Activated CD4-positive, alpha-beta T cell treated with anti-CD3 and anti-CD28 coated beads, Interleukin-2, amount 10 ng/mL, durations not matched to agents 24 days and 14 days (primary cell): Measurements from ENCODE around the gene ESD. TPM values are rescaled to one million over a fixed set of nuclear protein-coding genes. Genes with fewer than 3 reads are reported as not detected.

Experiments used
- DNase-seq: peaks from one replicate; pipeline ENCODE4 v3.0.0; 2022
- H3K27ac Mint-ChIP-seq: one replicate; pipeline ENCODE4 v1.8.0; 2022; ENCODE audit warnings: mild to moderate bottlenecking, mixed read lengths
- H3K27me3 Mint-ChIP-seq: one replicate; pipeline ENCODE4 v1.8.0; 2022; ENCODE audit warnings: mixed read lengths
- H3K36me3 Mint-ChIP-seq: one replicate; pipeline ENCODE4 v1.8.0; 2022; ENCODE audit warnings: low read depth, mild to moderate bottlenecking, mixed read lengths
- H3K4me1 Mint-ChIP-seq: one replicate; pipeline ENCODE4 v1.8.0; 2021; ENCODE audit warnings: mixed read lengths
- H3K4me3 Mint-ChIP-seq: one replicate; pipeline ENCODE4 v1.8.0; 2022; ENCODE audit warnings: mild to moderate bottlenecking, moderate library complexity, mixed read lengths
- H3K9me3 Mint-ChIP-seq: one replicate; pipeline ENCODE4 v1.8.0; 2021; ENCODE audit warnings: mixed read lengths
- intact Hi-C: fragments of 100-400 bp; cut with micrococcal nuclease; formaldehyde crosslinking; loops from one replicate; pipeline ENCODE4 v1.15.1; 2023
- total RNA-seq: library from RNA; stranded (reverse); gene quantifications from 2 replicates; pipeline ENCODE4 v1.2.3, GENCODE V29; 2022

The ESD gene
- total RNA-seq, 1 donor from 2014 or later, result 127 TPM

- Mint-ChIP-seq H3K36me3 (peaks cover 53% of the 10 kb centered on the region), H3K4me3 (no peak overlapping the region), H3K9me3 (no peaks in the 10 kb centered on the region), H3K4me1 (peaks cover 33% of the 10 kb centered on the region), H3K27me3 (no peaks in the 10 kb centered on the region), H3K27ac (no peak overlapping the region)
- intact Hi-C loops, result loop anchor here (5.0 to 10.0 kb wide), 2 partner anchors 47 to 405 kb away; partner anchors contain the start of gene ESD
- DNase-seq, result no peak
Observed at GRCh38 chr13:46749951-46750350, 47.0 kb downstream of the ESD start.

- H3K4me1 Mint-ChIP-seq, result peaks cover 24% of the 10 kb centered on the region
- intact Hi-C loops, result no loop called here
- no peak overlapping the region for H3K4me3 Mint-ChIP-seq
- H3K9me3 Mint-ChIP-seq, result no peaks in the 10 kb centered on the region
- peaks cover 55% of the 10 kb centered on the region for H3K36me3 Mint-ChIP-seq
- DNase-seq, result no peak
- no peak overlapping the region for H3K27ac Mint-ChIP-seq
- H3K27me3 Mint-ChIP-seq, result no peaks in the 10 kb centered on the region
Observed at GRCh38 chr13:46748300-46748699, 48.7 kb downstream of the ESD start.

GRCh38 chr13:46747031-46747820 lies 49.7 kb downstream of the ESD start:
- DNase-seq, result no peak
- Mint-ChIP-seq H3K4me1 (peaks cover 21% of the 10 kb centered on the region), H3K27me3 (no peaks in the 10 kb centered on the region), H3K36me3 (peaks cover 55% of the 10 kb centered on the region), H3K9me3 (no peaks in the 10 kb centered on the region), H3K4me3 (no peak overlapping the region), H3K27ac (no peak overlapping the region)
- intact Hi-C loops, result no loop called here

GRCh38 chr13:46745706-46746105 lies 51.3 kb downstream of the ESD start:
- intact Hi-C loops, result no loop called here
- no peaks in the 10 kb centered on the region for H3K27me3 Mint-ChIP-seq
- H3K4me1 Mint-ChIP-seq, result peaks cover 8% of the 10 kb centered on the region
- DNase-seq, result no peak
- H3K36me3 Mint-ChIP-seq, result peaks cover 59% of the 10 kb centered on the region
- H3K4me3 Mint-ChIP-seq, result no peak overlapping the region
- no peaks in the 10 kb centered on the region for H3K9me3 Mint-ChIP-seq
- H3K27ac Mint-ChIP-seq, result no peak overlapping the region

- H3K27me3 Mint-ChIP-seq, result no peaks in the 10 kb centered on the region
- intact Hi-C loops, result no loop called here
- no peaks in the 10 kb centered on the region for H3K9me3 Mint-ChIP-seq
- no peak overlapping the region for H3K4me3 Mint-ChIP-seq
- peaks cover 53% of the 10 kb centered on the region for H3K36me3 Mint-ChIP-seq
- no peak overlapping the region for H3K27ac Mint-ChIP-seq
- DNase-seq, result no peak
- peaks cover 4% of the 10 kb centered on the region for H3K4me1 Mint-ChIP-seq
Observed at GRCh38 chr13:46745062-46745461, 51.9 kb downstream of the ESD start.

- no peak for DNase-seq
- peaks cover 46% of the 10 kb centered on the region for H3K36me3 Mint-ChIP-seq
- no peaks in the 10 kb centered on the region for H3K27me3 Mint-ChIP-seq
- no peak overlapping the region for H3K4me3 Mint-ChIP-seq
- intact Hi-C loops, result no loop called here
- H3K4me1 Mint-ChIP-seq, result no peaks in the 10 kb centered on the region
- H3K27ac Mint-ChIP-seq, result no peak overlapping the region
- no peaks in the 10 kb centered on the region for H3K9me3 Mint-ChIP-seq
Observed at GRCh38 chr13:46743191-46743590, 53.8 kb downstream of the ESD start.

GRCh38 chr13:46739447-46740098 lies 57.4 kb downstream of the ESD start:
- no peak for DNase-seq
- intact Hi-C loops, result no loop called here
- Mint-ChIP-seq H3K4me3 (no peak overlapping the region), H3K27ac (no peak overlapping the region), H3K27me3 (no peaks in the 10 kb centered on the region), H3K9me3 (no peaks in the 10 kb centered on the region), H3K36me3 (peaks cover 34% of the 10 kb centered on the region), H3K4me1 (no peaks in the 10 kb centered on the region)

GRCh38 chr13:46738766-46739165 lies 58.2 kb downstream of the ESD start:
- no peak overlapping the region for H3K27ac Mint-ChIP-seq
- intact Hi-C loops, result no loop called here
- DNase-seq, result no peak
- H3K36me3 Mint-ChIP-seq, result peaks cover 29% of the 10 kb centered on the region
- H3K4me1 Mint-ChIP-seq, result no peaks in the 10 kb centered on the region
- no peak overlapping the region for H3K4me3 Mint-ChIP-seq
- H3K9me3 Mint-ChIP-seq, result no peaks in the 10 kb centered on the region
- no peaks in the 10 kb centered on the region for H3K27me3 Mint-ChIP-seq

GRCh38 chr13:46738055-46738454 lies 58.9 kb downstream of the ESD start:
- Mint-ChIP-seq H3K27ac (no peak overlapping the region), H3K36me3 (peaks cover 25% of the 10 kb centered on the region), H3K9me3 (no peaks in the 10 kb centered on the region), H3K27me3 (no peaks in the 10 kb centered on the region), H3K4me1 (no peaks in the 10 kb centered on the region), H3K4me3 (no peak overlapping the region)
- intact Hi-C loops, result no loop called here
- no peak for DNase-seq

GRCh38 chr13:46736541-46737310 lies 60.2 kb downstream of the ESD start:
- Mint-ChIP-seq H3K27me3 (no peaks in the 10 kb centered on the region), H3K27ac (no peak overlapping the region), H3K4me3 (no peak overlapping the region), H3K9me3 (no peaks in the 10 kb centered on the region), H3K4me1 (no peaks in the 10 kb centered on the region), H3K36me3 (peaks cover 28% of the 10 kb centered on the region)
- DNase-seq, result no peak
- intact Hi-C loops, result no loop called here

- Mint-ChIP-seq H3K4me3 (no peak overlapping the region), H3K4me1 (no peaks in the 10 kb centered on the region), H3K27ac (no peak overlapping the region), H3K27me3 (no peaks in the 10 kb centered on the region), H3K9me3 (no peaks in the 10 kb centered on the region), H3K36me3 (peaks cover 25% of the 10 kb centered on the region)
- intact Hi-C loops, result no loop called here
- no peak for DNase-seq
Observed at GRCh38 chr13:46735425-46735824, 61.5 kb downstream of the ESD start.

- intact Hi-C loops, result no loop called here
Observed at GRCh38 chr13:46731535-46731934, 65.4 kb downstream of the ESD start.

GRCh38 chr13:46728777-46729176 lies 68.2 kb downstream of the ESD start:
- peak; percentile 64 for DNase-seq
- Mint-ChIP-seq H3K36me3 (peaks cover 49% of the 10 kb centered on the region), H3K27ac (no peak overlapping the region)

More at GRCh38 chr13:46731535-46731934, 65.4 kb downstream of the ESD start:
- Mint-ChIP-seq H3K27ac (no peak overlapping the region), H3K4me1 (peaks cover 3% of the 10 kb centered on the region), H3K9me3 (no peaks in the 10 kb centered on the region), H3K4me3 (no peak overlapping the region), H3K36me3 (peaks cover 38% of the 10 kb centered on the region), H3K27me3 (no peaks in the 10 kb centered on the region)
- DNase-seq, result no peak

GRCh38 chr13:46726347-46726746 lies 70.6 kb downstream of the ESD start:
- Mint-ChIP-seq H3K27me3 (no peaks in the 10 kb centered on the region), H3K9me3 (no peaks in the 10 kb centered on the region), H3K4me1 (peaks cover 14% of the 10 kb centered on the region), H3K4me3 (no peak overlapping the region), H3K36me3 (peaks cover 44% of the 10 kb centered on the region), H3K27ac (no peak overlapping the region)
- intact Hi-C loops, result no loop called here
- peak; percentile 55 for DNase-seq

More at GRCh38 chr13:46728777-46729176, 68.2 kb downstream of the ESD start:
- Mint-ChIP-seq H3K27me3 (no peaks in the 10 kb centered on the region), H3K9me3 (no peaks in the 10 kb centered on the region), H3K4me1 (peaks cover 11% of the 10 kb centered on the region), H3K4me3 (no peak overlapping the region)
- intact Hi-C loops, result no loop called here
